OCI-LY7 (cell line): ENCODE results near the gene LCMT1.

Source experiments
- EZH2phosphoT487 ChIP-seq: fragments of 200-600 bp; sonication (generic); IDR thresholded peaks from 2 replicates; pipeline ENCODE4 v1.6.1; 2018; ENCODE audit warnings: low read depth, borderline replicate concordance, mild to moderate bottlenecking, mixed run types, antibody characterized with exemption, low read length, moderate library complexity, mixed read lengths
- TF ChIP-seq, protein P1 (sequence below): fragments of 200-600 bp; sonication (generic); conservative IDR thresholded peaks from 2 replicates; pipeline ENCODE4 v1.5.1; 2014; ENCODE audit warnings: mild to moderate bottlenecking, antibody characterized with exemption, low read length, moderate library complexity, mixed read lengths

GRCh38 chr16:25176136-25176535 lies 64.6 kb downstream of the LCMT1 start:
- TF ChIP-seq, protein P1, sequence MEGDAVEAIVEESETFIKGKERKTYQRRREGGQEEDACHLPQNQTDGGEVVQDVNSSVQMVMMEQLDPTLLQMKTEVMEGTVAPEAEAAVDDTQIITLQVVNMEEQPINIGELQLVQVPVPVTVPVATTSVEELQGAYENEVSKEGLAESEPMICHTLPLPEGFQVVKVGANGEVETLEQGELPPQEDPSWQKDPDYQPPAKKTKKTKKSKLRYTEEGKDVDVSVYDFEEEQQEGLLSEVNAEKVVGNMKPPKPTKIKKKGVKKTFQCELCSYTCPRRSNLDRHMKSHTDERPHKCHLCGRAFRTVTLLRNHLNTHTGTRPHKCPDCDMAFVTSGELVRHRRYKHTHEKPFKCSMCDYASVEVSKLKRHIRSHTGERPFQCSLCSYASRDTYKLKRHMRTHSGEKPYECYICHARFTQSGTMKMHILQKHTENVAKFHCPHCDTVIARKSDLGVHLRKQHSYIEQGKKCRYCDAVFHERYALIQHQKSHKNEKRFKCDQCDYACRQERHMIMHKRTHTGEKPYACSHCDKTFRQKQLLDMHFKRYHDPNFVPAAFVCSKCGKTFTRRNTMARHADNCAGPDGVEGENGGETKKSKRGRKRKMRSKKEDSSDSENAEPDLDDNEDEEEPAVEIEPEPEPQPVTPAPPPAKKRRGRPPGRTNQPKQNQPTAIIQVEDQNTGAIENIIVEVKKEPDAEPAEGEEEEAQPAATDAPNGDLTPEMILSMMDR = no peak
- TF ChIP-seq EZH2phosphoT487 = no peak
